Skeletal muscle satellite cell (primary cell): ENCODE data around the gene NLGN1.

Experiments
- H3K27me3 ChIP-seq: 2 replicates; pipeline ENCODE4 v1.7.0; 2013; ENCODE audit warnings: low read length; ENCODE audit not compliant: control insufficient read depth, insufficient read depth
- H3K36me3 ChIP-seq: 2 replicates; pipeline ENCODE4 v1.7.0; 2013; ENCODE audit warnings: mild to moderate bottlenecking, control low read depth, low read length; ENCODE audit not compliant: insufficient read depth
- H3K4me1 ChIP-seq: 2 replicates; pipeline ENCODE4 v1.7.0; 2013; ENCODE audit warnings: low read length; ENCODE audit not compliant: control insufficient read depth, insufficient read depth
- H3K4me2 ChIP-seq: 2 replicates; pipeline ENCODE4 v1.7.0; 2013; ENCODE audit warnings: mild to moderate bottlenecking, low read length
- H3K4me3 ChIP-seq: 2 replicates; pipeline ENCODE4 v1.7.0; 2013; ENCODE audit warnings: low read length
- H3K9ac ChIP-seq: 2 replicates; pipeline ENCODE4 v1.7.0; 2013; ENCODE audit warnings: mild to moderate bottlenecking, low read depth, low read length, moderate library complexity
- H3K9me3 ChIP-seq: replicated peaks from 2 replicates; pipeline ENCODE4 v1.7.0; 2013; ENCODE audit warnings: mild to moderate bottlenecking, control low read depth, low read length

Gene NLGN1

GRCh38 chr3:174061162-174061561, 663.6 kb downstream of the NLGN1 start:
- Histone ChIP-seq H3K4me1 (no peaks in the 10 kb centered on the region), H3K27me3 (no peaks in the 10 kb centered on the region), H3K9me3 (no peaks in the 10 kb centered on the region), H3K4me2 (no peak overlapping the region), H3K36me3 (no peaks in the 10 kb centered on the region), H3K4me3 (no peak overlapping the region), H3K9ac (no peak overlapping the region)

GRCh38 chr3:174061731-174062130, 664.2 kb downstream of the NLGN1 start:
- no peak overlapping the region for H3K9ac ChIP-seq
- H3K4me3 ChIP-seq = no peak overlapping the region
- H3K9me3 ChIP-seq = no peaks in the 10 kb centered on the region
- H3K4me2 ChIP-seq = no peak overlapping the region
- no peaks in the 10 kb centered on the region for H3K27me3 ChIP-seq
- H3K4me1 ChIP-seq = no peaks in the 10 kb centered on the region
- H3K36me3 ChIP-seq = no peaks in the 10 kb centered on the region

GRCh38 chr3:174062923-174063322, 665.4 kb downstream of the NLGN1 start:
- H3K4me1 ChIP-seq = no peaks in the 10 kb centered on the region
- no peaks in the 10 kb centered on the region for H3K9me3 ChIP-seq
- no peak overlapping the region for H3K9ac ChIP-seq
- no peak overlapping the region for H3K4me2 ChIP-seq
- H3K4me3 ChIP-seq = no peak overlapping the region
- H3K36me3 ChIP-seq = no peaks in the 10 kb centered on the region
- no peaks in the 10 kb centered on the region for H3K27me3 ChIP-seq

- Histone ChIP-seq H3K27me3 (no peaks in the 10 kb centered on the region), H3K9ac (no peak overlapping the region), H3K9me3 (no peaks in the 10 kb centered on the region), H3K4me2 (no peak overlapping the region), H3K4me1 (no peaks in the 10 kb centered on the region), H3K4me3 (no peak overlapping the region), H3K36me3 (no peaks in the 10 kb centered on the region)
These were observed 670.5 kb downstream of the NLGN1 start for GRCh38 chr3:174068035-174068434.

GRCh38 chr3:174072675-174073074, 675.1 kb downstream of the NLGN1 start:
- no peak overlapping the region for H3K9ac ChIP-seq
- no peaks in the 10 kb centered on the region for H3K36me3 ChIP-seq
- H3K4me1 ChIP-seq = no peaks in the 10 kb centered on the region
- no peak overlapping the region for H3K4me2 ChIP-seq
- no peak overlapping the region for H3K4me3 ChIP-seq
- H3K9me3 ChIP-seq = no peaks in the 10 kb centered on the region
- H3K27me3 ChIP-seq = no peaks in the 10 kb centered on the region

DNA sequence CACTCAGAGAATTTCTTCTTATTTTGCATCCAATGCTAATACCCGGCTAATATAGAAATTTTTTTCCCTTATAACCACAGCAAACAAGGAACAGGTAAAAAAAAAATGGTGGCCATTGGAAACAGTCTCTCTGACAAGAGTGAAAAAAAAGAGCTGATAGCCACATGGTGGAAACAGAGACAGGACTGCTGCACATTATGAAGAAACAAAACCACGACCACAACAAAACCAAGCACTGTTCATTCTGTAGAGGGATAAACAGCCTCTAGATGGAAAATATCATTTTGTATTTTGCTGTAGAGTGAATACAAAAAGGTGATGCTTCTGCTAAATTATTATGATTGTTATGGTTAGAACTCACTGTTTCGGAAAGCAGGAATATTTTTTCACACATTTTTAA, 686.2 kb downstream of the NLGN1 start:
- H3K9me3 ChIP-seq = no peaks in the 10 kb centered on the region
- H3K9ac ChIP-seq = no peak overlapping the region
- no peak overlapping the region for H3K4me2 ChIP-seq
- H3K36me3 ChIP-seq = no peaks in the 10 kb centered on the region
- no peaks in the 10 kb centered on the region for H3K4me1 ChIP-seq
- no peak overlapping the region for H3K4me3 ChIP-seq
- no peaks in the 10 kb centered on the region for H3K27me3 ChIP-seq

DNA sequence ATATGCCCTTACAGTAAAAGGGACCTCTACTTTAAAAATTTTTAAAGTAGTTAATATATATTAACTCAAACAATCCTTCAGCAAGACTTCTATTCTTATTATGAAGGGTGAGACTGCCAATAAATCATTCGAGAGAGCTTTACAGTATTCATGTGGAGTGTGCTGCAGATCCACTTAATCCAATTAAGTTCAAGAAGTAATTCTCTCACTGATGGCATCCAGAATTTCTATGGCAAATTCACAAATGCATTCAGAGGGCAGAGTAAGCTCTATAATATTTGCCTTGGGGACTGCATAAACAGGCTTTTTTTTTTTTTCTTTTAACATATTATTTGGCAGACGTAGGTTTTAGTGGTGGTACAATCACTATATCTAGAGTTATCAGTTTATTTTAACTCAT, 692.0 kb downstream of the NLGN1 start:
- Histone ChIP-seq H3K9ac (no peak overlapping the region), H3K4me1 (peaks cover 9% of the 10 kb centered on the region), H3K4me3 (no peak overlapping the region), H3K27me3 (no peaks in the 10 kb centered on the region), H3K36me3 (no peaks in the 10 kb centered on the region), H3K9me3 (no peaks in the 10 kb centered on the region), H3K4me2 (no peak overlapping the region)

DNA sequence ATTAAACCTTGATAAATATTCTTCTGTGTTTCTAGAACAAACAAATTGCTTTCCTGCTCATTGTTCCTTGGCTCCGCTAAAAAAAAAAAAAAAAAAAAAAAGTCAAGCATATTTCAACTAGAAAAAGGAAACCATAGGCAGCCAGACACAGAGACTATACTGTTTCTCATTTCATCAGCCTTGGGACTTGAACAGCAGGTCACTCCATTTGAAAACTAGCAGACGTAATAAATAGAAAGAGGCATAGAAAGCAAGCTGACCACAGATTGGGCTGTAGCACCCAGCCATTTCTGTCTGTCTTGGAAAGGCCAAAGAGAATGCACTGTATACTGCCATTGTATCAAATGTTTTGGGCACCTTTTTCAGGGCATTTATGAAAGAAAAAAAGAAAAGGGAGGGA, 697.1 kb downstream of the NLGN1 start:
- Histone ChIP-seq H3K4me1 (peaks cover 9% of the 10 kb centered on the region), H3K27me3 (no peaks in the 10 kb centered on the region), H3K4me3 (no peak overlapping the region), H3K9ac (no peak overlapping the region), H3K36me3 (no peaks in the 10 kb centered on the region), H3K9me3 (no peaks in the 10 kb centered on the region), H3K4me2 (no peak overlapping the region)

GRCh38 chr3:174097686-174098085, 700.1 kb downstream of the NLGN1 start:
- Histone ChIP-seq H3K36me3 (no peaks in the 10 kb centered on the region), H3K4me3 (no peak overlapping the region), H3K9me3 (no peaks in the 10 kb centered on the region), H3K4me1 (no peaks in the 10 kb centered on the region), H3K27me3 (no peaks in the 10 kb centered on the region), H3K9ac (no peak overlapping the region), H3K4me2 (no peak overlapping the region)

DNA sequence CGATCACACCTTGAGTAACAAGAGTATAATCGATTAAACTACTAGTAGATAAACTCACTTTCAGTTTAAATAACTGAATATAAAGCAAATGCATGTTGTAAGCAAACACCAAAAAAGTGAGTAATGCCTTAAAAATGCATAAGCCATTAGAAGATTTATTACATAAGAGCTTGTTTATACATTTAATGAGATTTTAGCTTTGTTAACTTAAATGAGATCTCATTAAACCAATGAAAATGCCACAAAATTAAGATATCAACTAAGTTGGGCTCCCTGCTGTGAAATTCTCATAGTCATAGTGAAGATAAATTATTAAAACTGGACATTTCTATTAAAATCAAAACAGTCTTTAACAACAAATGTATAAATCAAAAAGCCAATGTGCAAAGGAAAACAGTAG, 701.2 kb downstream of the NLGN1 start:
- no peak overlapping the region for H3K4me2 ChIP-seq
- H3K4me3 ChIP-seq = no peak overlapping the region
- H3K9ac ChIP-seq = no peak overlapping the region
- H3K4me1 ChIP-seq = no peaks in the 10 kb centered on the region
- no peaks in the 10 kb centered on the region for H3K27me3 ChIP-seq
- H3K36me3 ChIP-seq = no peaks in the 10 kb centered on the region
- H3K9me3 ChIP-seq = no peaks in the 10 kb centered on the region

DNA sequence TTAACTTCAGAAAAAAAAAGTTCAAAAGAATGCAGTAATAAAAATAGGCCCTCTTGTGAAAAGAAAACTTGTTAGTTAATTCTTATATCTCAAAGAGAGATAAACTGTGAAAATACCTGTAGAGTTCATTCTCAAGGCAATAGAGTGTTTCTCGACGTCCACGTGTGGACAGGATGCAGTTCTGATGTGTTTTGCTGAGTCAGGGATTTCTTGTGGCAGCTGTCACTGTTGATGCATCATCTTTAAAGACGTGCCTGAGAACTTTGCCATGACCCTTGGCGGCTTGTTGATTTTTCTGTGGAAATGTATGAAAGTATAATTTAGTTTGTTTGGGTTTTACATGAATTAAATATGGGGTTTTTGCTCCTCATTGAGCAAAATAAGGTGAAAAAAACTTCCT, 702.2 kb downstream of the NLGN1 start:
- no peaks in the 10 kb centered on the region for H3K4me1 ChIP-seq

DNA sequence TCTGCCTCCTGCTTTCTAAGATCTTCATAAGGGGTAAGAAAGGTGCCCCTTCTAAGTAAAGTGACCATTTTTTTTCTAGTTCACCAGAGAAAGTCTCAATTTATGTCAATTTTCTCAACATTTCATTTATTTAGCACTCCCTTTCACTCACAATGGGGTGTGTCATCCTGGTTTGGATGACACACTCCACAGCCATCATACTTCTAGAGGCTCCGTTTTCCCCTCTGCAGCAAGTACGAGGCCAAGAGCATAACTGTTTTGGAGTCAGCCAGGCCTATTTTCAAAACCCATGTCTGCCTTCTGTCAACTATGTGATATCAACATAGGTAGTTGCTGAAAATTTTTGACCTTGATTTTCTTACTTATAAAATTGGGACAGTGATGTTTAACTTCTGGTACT, 703.2 kb downstream of the NLGN1 start:
- H3K4me3 ChIP-seq = no peak overlapping the region
- H3K9ac ChIP-seq = no peak overlapping the region
- no peak overlapping the region for H3K4me2 ChIP-seq
- H3K9me3 ChIP-seq = no peaks in the 10 kb centered on the region
- no peaks in the 10 kb centered on the region for H3K4me1 ChIP-seq
- no peaks in the 10 kb centered on the region for H3K27me3 ChIP-seq
- no peaks in the 10 kb centered on the region for H3K36me3 ChIP-seq

More for the DNA sequence above, 702.2 kb downstream of the NLGN1 start:
- H3K9ac ChIP-seq = no peak overlapping the region
- no peaks in the 10 kb centered on the region for H3K27me3 ChIP-seq
- no peaks in the 10 kb centered on the region for H3K36me3 ChIP-seq
- H3K4me2 ChIP-seq = no peak overlapping the region
- no peaks in the 10 kb centered on the region for H3K9me3 ChIP-seq
- no peak overlapping the region for H3K4me3 ChIP-seq
